ENCODE results near the gene JAM3.

The JAM3 gene

DNA sequence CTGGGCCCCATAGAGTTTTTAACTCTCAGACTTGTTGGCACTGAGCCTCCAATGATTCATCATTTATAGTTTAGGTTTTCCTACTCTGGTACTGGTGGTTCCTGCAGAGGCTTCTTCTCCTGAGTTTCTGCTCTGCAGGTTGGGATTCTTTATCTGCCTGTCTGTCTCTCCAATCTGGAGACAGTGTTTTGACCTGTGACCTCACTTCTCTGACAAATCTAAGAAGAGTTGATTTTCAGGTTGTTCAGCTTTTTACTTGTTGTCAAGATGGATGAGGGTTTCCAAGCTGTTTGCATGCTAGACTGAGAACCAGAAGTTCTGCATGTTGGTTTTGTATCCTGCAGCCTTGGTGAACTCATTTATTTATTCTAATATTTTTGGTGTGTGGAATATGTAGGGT is 63.9 kb downstream of the JAM3 start:
- DNase-seq = no peak
- in situ Hi-C loops (cut with MboI; ENCODE audit: low pct_unique_long_range_greater_than_20kb, low sequenced_read_pairs) = loop anchor here (25.0 kb wide), 1 partner anchor 196 kb away; no protein-coding TSS in a partner anchor

DNA sequence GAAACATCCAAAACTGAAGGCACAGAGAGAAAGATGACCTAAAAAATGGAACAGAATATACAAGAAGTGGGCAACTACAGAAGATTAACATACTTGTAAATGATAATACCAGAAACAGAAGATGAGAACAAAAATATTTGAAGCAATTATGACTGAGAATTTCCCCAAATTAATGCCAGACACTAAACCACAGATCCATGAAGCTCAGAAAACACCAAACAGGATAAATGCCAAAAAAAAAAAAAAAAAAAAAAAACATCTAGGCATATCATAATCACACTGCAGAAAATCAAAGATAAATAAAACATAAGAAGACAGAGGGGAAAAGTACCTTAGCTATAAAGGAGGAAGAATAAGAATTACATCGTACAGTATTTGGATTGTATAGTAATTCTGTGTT is 65.3 kb downstream of the JAM3 start:
- in situ Hi-C loops (cut with MboI; ENCODE audit: low pct_unique_long_range_greater_than_20kb, low sequenced_read_pairs) = loop anchor here (25.0 kb wide), 1 partner anchor 197 kb away; no protein-coding TSS in a partner anchor
- DNase-seq = no peak

DNA sequence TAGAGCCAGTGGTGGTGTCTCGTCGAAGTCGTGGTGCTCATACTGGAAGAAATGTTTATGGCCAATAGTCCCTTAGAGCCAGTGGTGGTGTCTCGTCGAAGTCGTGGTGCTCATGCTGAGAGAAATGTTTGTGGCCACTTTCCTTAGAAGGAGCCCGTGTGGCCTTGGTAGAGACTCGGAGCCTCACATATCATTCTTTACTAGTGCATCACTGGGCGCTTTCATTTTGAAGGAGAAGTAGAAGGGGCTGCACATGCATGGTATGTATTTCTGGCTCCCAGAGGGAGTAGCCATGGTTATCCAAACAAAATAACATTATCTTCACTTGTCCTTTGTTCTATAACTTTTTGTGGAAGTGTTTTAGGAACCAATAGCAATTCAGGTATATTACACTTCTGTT is 69.5 kb downstream of the JAM3 start:
- in situ Hi-C loops (cut with MboI; ENCODE audit: low pct_unique_long_range_greater_than_20kb, low sequenced_read_pairs) = loop anchor here (25.0 kb wide), 1 partner anchor 201 kb away; no protein-coding TSS in a partner anchor
- DNase-seq = no peak

DNA sequence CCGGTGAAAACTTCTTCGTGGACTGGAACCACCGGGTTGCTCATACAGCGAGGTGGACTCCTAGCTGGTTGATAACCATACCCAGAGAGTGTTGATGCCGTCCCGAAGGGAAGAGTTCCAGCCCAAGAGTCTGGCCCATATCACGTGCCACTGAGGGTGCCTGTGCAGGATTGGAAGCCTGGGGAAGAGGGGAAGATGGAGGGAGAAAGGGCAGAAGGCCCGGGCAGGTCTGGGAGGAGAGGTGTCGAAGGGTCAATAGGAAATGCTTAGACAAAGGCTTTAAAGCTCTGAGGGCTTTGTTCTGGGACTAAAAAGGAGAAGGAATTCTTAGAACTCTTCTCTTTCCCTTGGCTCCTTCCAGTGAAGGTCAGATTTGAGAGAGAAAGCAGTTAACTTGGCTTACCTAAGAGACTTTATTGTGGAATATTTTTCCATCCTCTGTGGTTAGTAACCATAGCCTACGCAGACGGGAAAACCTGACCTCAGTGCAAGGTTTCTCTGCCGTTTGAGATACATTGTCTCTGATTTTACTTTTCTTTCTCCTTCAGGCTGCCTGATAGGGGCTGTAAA is 70.5 kb downstream of the JAM3 start:
- DNase-seq = no peak
- in situ Hi-C loops (cut with MboI; ENCODE audit: low pct_unique_long_range_greater_than_20kb, low sequenced_read_pairs) = loop anchor here (25.0 kb wide), 1 partner anchor 202 kb away; no protein-coding TSS in a partner anchor

DNA sequence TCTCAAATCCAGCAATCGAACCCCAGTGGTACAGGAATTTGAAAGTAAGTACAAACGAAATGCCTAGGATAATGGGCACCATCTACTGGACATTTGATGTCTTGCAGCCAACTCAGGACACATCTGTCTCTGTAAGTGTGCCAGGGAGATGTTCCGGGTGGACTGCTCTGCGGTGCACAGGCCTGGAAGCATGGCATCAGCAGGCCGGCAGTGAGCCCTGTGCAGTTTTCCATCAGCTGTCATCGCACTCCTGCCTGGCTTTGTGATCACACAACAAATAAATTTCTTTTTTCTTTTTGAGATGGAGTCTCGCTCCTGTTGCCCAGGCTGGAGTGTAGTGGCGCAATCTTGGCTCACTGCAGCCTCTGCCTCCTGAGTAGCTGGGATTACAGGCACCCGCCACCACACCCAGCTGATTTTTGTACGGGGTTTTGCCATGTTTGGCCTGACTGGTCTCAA is 71.0 kb downstream of the JAM3 start:
- DNase-seq = peak; percentile 86
- in situ Hi-C loops (cut with MboI; ENCODE audit: low pct_unique_long_range_greater_than_20kb, low sequenced_read_pairs) = loop anchor here (25.0 kb wide), 1 partner anchor 203 kb away; no protein-coding TSS in a partner anchor

GRCh38 chr11:134140961-134141490 is 72.2 kb downstream of the JAM3 start:
- in situ Hi-C loops (cut with MboI; ENCODE audit: low pct_unique_long_range_greater_than_20kb, low sequenced_read_pairs) = loop anchor here (25.0 kb wide), 1 partner anchor 204 kb away; no protein-coding TSS in a partner anchor

DNA sequence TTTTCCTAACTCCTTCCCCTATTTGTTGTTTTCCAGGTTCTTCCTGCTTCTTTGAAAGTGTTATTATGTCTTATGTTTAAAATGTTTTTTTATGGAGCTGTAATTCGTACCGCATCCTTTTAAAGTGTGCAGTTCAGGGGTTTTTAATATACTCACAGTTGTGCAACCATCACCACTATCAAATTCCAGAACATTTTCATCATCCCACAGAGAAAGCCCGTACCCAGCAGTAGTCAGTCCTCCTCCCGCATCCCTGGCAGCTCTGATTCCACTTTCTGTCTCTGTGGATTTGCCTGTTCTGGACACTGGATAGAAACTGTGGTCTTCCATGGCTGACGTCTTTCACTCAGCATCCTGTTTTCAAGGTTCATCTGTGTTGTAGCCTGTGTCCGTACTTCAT is 73.7 kb downstream of the JAM3 start:
- in situ Hi-C loops (cut with MboI; ENCODE audit: low pct_unique_long_range_greater_than_20kb, low sequenced_read_pairs) = loop anchor here (25.0 kb wide), 1 partner anchor 205 kb away; no protein-coding TSS in a partner anchor
- no peak for DNase-seq

More at GRCh38 chr11:134140961-134141490, 72.2 kb downstream of the JAM3 start:
- no peak for DNase-seq

DNA sequence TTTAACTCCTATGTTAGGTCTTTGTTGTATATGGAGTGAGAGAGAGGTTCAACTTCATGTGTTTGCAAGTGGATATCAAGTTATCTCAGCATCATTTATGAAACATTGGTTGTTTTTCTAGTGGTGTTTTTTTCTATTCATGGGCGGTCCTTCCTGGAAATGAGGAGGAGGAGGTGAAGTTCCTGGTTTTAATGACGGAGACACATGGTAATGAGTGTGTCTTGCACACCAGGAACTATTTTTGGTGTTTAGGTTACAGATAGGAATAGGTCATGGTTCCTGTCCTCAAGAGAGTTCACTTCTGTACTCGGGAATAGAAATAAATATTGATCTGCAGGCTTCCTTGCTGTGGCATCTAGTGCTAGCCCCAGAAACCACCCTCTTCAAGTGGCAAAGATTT is 74.9 kb downstream of the JAM3 start:
- DNase-seq = no peak
- in situ Hi-C loops (cut with MboI; ENCODE audit: low pct_unique_long_range_greater_than_20kb, low sequenced_read_pairs) = loop anchor here (25.0 kb wide), 1 partner anchor 206 kb away; no protein-coding TSS in a partner anchor

DNA sequence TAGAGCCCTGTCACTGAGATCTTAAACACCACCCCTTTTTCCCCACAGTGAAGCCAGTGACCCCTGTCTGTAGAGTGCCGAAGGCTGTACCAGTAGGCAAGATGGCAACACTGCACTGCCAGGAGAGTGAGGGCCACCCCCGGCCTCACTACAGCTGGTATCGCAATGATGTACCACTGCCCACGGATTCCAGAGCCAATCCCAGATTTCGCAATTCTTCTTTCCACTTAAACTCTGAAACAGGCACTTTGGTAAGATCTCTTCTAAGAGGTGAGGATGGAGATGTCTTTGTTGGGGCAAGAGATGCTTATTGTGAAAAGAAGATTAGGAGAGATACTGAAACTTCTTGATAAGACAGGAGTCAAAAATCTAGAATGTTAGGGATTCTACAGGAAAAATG is 75.9 kb downstream of the JAM3 start:
- DNase-seq = no peak
- in situ Hi-C loops (cut with MboI; ENCODE audit: low pct_unique_long_range_greater_than_20kb, low sequenced_read_pairs) = loop anchor here (25.0 kb wide), 1 partner anchor 207 kb away; no protein-coding TSS in a partner anchor

DNA sequence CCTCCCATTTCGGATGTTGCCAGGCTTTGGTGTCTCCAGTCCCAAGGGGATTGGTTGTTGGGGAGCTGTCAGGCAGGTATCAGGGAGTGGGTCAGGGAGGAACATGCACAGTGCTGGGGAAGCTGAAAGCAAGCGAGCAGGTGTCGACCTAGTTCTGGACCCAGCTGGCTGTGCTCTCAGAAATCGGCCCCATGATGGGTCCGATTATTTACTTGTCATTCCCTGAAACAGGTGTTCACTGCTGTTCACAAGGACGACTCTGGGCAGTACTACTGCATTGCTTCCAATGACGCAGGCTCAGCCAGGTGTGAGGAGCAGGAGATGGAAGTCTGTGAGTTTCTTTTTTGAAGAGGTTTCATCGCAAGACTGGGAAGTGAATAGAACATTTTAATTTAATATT is 76.8 kb downstream of the JAM3 start:
- DNase-seq = no peak
- in situ Hi-C loops (cut with MboI; ENCODE audit: low pct_unique_long_range_greater_than_20kb, low sequenced_read_pairs) = loop anchor here (25.0 kb wide), 1 partner anchor 208 kb away; no protein-coding TSS in a partner anchor

DNA sequence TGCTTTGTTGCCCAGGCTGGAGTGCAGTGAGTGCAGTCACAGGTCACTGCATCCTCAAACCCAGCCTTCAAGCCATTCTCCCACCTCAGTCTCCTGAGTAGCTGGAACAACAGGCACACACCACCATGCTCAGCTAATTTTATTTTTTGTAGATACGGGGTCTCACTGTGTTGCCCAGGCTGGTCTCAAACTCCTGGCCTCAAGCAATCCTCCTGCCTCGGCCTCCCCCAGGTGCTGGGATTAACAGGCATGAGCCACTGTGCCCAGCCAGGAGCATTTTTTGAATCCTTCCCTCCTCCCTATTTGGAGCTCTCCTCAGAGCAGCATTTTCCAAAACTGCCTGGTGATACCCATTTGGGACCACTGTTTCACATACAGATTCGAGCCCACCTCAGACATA is 77.7 kb downstream of the JAM3 start:
- in situ Hi-C loops (cut with MboI; ENCODE audit: low pct_unique_long_range_greater_than_20kb, low sequenced_read_pairs) = loop anchor here (25.0 kb wide), 1 partner anchor 209 kb away; no protein-coding TSS in a partner anchor
- DNase-seq = no peak

- DNase-seq = no peak
- in situ Hi-C loops (cut with MboI; ENCODE audit: low pct_unique_long_range_greater_than_20kb, low sequenced_read_pairs) = loop anchor here (25.0 kb wide), 1 partner anchor 212 kb away; no protein-coding TSS in a partner anchor
Measured at GRCh38 chr11:134149371-134149770, 80.5 kb downstream of the JAM3 start.

DNA sequence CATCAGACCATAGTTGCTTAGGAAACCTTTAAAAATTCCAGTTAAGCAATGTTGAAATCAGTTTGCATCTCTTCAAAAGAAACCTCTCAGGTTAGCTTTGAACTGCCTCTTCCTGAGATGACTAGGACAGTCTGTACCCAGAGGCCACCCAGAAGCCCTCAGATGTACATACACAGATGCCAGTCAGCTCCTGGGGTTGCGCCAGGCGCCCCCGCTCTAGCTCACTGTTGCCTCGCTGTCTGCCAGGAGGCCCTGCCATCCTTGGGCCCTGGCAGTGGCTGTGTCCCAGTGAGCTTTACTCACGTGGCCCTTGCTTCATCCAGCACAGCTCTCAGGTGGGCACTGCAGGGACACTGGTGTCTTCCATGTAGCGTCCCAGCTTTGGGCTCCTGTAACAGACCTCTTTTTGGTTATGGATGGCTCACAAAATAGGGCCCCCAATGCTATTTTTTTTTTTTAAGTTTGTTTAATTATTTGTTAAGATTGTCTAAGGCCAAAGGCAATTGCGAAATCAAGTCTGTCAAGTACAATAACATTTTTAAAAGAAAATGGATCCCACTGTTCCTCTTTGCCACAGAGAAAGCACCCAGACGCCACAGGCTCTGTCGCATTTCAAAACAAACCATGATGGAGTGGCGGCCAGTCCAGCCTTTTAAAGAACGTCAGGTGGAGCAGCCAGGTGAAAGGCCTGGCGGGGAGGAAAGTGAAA is 81.5 kb downstream of the JAM3 start:
- DNase-seq = no peak
- in situ Hi-C loops (cut with MboI; ENCODE audit: low pct_unique_long_range_greater_than_20kb, low sequenced_read_pairs) = no loop called here

- in situ Hi-C loops (cut with MboI; ENCODE audit: low pct_unique_long_range_greater_than_20kb, low sequenced_read_pairs) = no loop called here
- no peak for DNase-seq
Measured at GRCh38 chr11:134151083-134151747, 82.3 kb downstream of the JAM3 start.

DNA sequence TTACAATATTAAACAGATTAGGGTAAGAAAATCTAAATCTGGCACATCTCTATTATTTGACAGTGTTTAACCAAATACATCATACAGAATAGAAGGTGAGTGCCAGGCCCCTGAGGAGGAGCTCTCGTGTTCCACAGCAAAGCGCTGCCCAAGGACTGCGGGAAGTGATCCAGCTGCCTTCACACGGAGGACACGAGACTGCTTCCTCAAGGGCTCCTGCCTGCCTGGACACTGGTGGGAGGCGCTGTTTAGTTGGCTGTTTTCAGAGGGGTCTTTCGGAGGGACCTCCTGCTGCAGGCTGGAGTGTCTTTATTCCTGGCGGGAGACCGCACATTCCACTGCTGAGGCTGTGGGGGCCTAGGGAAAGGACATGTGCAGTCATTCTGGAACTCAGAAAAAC is 83.8 kb downstream of the JAM3 start:
- in situ Hi-C loops (cut with MboI; ENCODE audit: low pct_unique_long_range_greater_than_20kb, low sequenced_read_pairs) = no loop called here
- no peak for DNase-seq

DNA sequence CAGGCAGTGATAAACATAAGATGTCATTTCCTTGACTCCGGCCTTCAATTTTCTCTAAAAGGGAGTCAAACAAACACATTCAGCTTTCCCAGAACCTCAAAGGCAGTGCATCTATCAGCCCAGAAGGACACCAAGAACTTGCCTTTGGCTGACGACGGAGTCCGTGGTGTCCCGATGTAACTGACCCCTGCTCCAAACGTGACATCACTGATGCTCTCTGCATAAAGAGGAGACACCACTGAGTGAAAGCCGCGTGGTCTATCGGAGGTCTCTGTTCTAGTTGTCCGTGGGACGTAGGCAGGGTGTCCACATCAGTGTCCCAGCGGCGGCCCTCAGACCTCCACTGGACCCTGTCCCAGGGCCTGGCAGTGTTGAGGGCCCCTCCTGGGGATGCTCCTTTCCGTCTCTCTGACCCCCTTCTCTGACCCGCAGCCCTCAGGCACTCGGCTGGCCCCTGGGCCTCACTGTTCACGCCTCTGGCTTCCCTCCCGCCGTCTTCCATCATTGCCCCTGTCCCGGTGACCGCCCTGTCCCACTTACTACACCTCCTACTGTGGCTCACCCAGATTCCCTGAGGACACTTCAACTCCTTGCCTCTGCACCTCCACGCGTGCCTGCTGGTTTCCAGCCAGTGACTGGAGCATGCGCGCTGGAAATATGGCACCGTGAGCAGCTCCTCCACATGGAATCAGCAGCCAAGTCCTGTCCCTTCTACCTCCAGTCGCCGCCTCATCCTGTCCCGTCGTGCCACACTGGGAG is 84.5 kb downstream of the JAM3 start:
- no peak for DNase-seq
- in situ Hi-C loops (cut with MboI; ENCODE audit: low pct_unique_long_range_greater_than_20kb, low sequenced_read_pairs) = no loop called here

GRCh38 chr11:134154441-134154840 is 85.6 kb downstream of the JAM3 start:
- in situ Hi-C loops (cut with MboI; ENCODE audit: low pct_unique_long_range_greater_than_20kb, low sequenced_read_pairs) = no loop called here
- DNase-seq = no peak

DNA sequence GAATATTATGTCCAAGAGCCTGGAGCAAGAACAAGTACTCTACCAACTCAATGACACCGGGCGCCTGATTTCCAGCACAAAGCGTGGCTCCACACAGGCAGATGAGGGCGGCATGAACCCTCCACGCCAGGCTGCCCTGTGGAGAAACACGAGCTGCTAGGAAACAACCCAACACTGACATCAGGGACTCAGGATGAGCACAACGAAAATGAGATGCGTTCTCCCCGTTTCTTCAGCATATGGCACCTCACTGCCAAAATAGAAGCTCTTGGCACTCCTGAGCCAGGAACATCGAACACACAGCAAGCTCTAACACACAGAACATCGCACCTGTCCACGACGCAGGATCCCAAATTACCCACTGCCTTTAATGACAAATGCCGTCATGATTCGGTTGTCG is 86.6 kb downstream of the JAM3 start:
- in situ Hi-C loops (cut with MboI; ENCODE audit: low pct_unique_long_range_greater_than_20kb, low sequenced_read_pairs) = no loop called here
- no peak for DNase-seq

Data from KBM-7 (cell line).